HUES48 (cell line): ENCODE data around the gene MYO18A.

ENCODE experiments used
- H3K27ac ChIP-seq: one replicate; pipeline ENCODE4 v1.7.0; 2013; ENCODE audit warnings: low read depth, low read length, inconsistent platforms
- H3K27me3 ChIP-seq: 2 replicates; pipeline ENCODE4 v1.6.1; 2013; ENCODE audit warnings: mild to moderate bottlenecking, low read length; ENCODE audit not compliant: control insufficient read depth, insufficient read depth
- H3K36me3 ChIP-seq: 2 replicates; pipeline ENCODE4 v1.6.1; 2013; ENCODE audit warnings: low read length; ENCODE audit not compliant: control insufficient read depth, insufficient read depth
- H3K4me1 ChIP-seq: 2 replicates; pipeline ENCODE4 v1.6.1; 2013; ENCODE audit warnings: mild to moderate bottlenecking, low read length; ENCODE audit not compliant: control insufficient read depth, insufficient read depth
- H3K4me3 ChIP-seq: 2 replicates; pipeline ENCODE4 v1.5.1; 2013; ENCODE audit warnings: mild to moderate bottlenecking, low read depth, low read length
- H3K9ac ChIP-seq: 2 replicates; pipeline ENCODE4 v1.6.1; 2013; ENCODE audit warnings: mild to moderate bottlenecking, low read depth, low read length, moderate library complexity
- H3K9me3 ChIP-seq: 2 replicates; pipeline ENCODE4 v1.6.1; 2013; ENCODE audit warnings: low read length; ENCODE audit not compliant: control insufficient read depth, insufficient read depth

Gene MYO18A

DNA sequence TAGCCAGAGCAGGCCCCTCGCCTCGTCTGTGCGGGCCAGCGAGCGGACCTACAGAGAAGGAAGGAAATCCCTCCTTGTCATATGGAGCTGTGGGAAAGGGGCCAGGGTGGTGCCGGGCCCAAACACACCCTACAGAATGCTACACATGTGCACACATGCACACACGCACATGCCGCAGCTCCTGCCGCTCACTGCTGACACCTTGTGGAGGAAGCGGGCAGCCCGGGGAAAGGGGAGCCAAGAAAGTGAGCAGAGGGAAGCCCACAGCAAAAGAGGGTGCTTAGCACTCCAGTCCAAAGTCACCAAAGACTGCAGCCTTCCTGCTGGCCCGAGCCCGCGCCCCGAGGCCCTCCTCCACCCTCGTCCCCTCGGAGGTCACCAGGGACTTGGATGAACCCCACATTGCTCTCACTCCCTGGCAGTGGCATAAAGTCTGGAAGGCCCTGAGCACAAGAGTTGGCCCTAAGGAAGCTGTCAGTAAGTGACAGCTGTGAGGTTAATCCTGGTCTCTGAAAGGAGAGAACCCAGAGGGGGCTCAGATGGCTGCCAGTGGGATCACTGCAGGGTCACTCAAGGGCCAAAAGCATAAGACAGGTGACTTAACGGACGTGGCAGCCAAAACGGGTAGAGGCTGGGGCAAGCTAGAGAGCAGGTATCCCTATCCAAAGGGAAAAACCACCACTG is 68.2 kb downstream of the MYO18A start:
- Histone ChIP-seq H3K4me1 (peaks cover 12% of the 10 kb centered on the region), H3K9me3 (no peaks in the 10 kb centered on the region), H3K27me3 (no peaks in the 10 kb centered on the region), H3K36me3 (peaks cover 22% of the 10 kb centered on the region), H3K9ac (no peak overlapping the region), H3K4me3 (no peak overlapping the region), H3K27ac (no peak overlapping the region)

DNA sequence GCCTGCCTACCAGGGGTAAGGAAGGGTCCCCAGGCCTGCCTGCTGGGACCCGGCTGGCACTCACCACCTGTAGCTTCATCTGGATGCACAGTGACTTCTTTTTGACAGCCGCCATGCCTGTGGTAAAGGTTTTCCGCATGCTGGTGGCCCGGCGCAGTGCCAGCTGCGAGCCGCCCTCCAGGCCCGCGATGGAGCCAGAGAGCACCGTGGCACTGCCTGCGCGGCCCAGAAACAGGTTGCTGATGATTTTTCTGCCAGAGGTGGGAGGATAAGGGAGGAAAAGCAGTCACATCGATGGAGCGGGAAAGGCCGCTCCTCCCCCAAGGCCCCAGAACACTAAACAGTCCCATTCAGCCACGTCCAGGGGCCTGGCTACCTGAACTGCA is 69.8 kb downstream of the MYO18A start:
- no peak overlapping the region for H3K27ac ChIP-seq
- H3K36me3 ChIP-seq: peaks cover 31% of the 10 kb centered on the region
- H3K4me1 ChIP-seq: peaks cover 5% of the 10 kb centered on the region; the same call in 1 of the 2 replicates
- no peak overlapping the region for H3K4me3 ChIP-seq
- no peak overlapping the region for H3K9ac ChIP-seq
- no peaks in the 10 kb centered on the region for H3K27me3 ChIP-seq
- no peaks in the 10 kb centered on the region for H3K9me3 ChIP-seq

DNA sequence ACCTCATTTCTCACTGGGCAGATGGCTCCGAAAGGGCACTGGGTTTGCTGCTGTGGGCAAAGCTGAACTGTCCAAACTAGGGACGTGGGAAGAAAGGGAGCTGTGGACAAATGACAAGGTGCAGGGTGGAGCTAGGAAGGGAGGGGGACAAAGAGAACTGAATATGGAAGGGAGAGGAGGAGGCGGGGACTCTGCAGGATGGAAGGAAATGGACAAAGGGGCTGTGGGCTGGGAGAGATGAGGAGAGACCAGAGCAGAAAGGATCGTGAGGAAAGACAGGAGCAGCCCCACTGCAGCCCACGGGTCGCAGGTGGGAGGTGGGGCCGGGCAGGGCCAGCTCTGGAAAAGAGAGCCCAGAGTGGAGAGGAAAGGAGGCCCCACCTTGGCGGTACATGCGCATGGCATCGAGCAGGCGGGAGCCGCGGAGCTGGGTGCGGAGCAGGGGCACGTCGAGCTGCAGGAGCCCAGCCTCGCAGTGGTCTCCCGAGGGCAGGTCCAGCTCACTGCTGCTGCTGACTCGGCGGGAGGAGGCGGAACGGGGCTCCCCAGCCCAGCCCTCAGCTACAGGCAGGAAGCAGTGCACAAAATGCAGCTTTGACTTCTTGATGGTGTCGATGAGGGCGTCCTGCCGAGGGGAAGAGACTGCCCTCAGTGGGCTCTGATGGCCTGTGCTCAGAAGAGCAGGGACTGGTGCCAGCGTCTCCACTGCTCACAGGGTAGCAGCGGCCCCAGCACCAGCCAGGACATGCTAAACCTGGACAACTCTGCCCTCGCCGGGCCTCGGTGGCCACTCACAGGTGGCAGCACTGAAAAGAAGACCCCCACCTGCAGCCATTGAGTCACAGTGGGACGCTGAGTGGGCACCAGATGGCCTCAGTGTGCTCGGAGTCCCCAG is 70.5 kb downstream of the MYO18A start:
- Histone ChIP-seq H3K27me3 (no peaks in the 10 kb centered on the region), H3K9ac (no peak overlapping the region), H3K4me3 (no peak overlapping the region), H3K27ac (no peak overlapping the region), H3K9me3 (no peaks in the 10 kb centered on the region), H3K4me1 (peaks cover 5% of the 10 kb centered on the region; the same call in 1 of the 2 replicates), H3K36me3 (peaks cover 31% of the 10 kb centered on the region)

DNA sequence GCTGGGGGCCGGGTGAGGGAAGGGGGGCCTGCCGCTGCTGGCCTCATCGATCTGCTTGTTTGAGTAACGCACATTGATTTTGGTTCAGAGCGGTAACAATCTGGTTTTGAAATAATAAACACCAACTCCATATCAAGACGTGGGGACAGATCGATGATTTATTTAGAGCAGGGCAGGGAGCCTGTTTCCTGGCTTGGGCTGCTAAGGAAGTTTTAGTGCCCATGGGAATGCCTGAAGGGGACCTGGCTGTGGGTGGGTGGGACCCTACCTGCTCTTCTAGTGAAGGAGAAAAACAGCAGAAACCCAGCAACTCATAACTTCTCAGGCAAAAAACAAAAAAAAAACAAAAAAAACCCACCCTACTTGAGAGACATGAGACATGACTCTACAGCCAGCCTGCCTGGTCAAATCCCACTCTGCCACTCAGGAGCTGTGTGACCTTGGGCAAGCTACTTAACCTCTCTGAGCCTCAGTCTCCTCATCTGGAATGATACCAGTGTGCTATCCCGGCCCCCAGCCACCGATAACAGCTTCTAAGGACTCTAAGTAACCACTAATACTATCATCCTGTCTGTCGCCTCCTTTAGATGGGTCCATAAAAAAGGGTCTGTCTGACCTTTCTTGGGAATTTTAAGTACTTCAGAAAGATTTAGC is 71.2 kb downstream of the MYO18A start:
- Histone ChIP-seq H3K36me3 (peaks cover 31% of the 10 kb centered on the region), H3K9ac (no peak overlapping the region), H3K9me3 (no peaks in the 10 kb centered on the region), H3K4me3 (no peak overlapping the region), H3K27me3 (no peaks in the 10 kb centered on the region), H3K27ac (no peak overlapping the region), H3K4me1 (peaks cover 5% of the 10 kb centered on the region; the same call in 1 of the 2 replicates)

DNA sequence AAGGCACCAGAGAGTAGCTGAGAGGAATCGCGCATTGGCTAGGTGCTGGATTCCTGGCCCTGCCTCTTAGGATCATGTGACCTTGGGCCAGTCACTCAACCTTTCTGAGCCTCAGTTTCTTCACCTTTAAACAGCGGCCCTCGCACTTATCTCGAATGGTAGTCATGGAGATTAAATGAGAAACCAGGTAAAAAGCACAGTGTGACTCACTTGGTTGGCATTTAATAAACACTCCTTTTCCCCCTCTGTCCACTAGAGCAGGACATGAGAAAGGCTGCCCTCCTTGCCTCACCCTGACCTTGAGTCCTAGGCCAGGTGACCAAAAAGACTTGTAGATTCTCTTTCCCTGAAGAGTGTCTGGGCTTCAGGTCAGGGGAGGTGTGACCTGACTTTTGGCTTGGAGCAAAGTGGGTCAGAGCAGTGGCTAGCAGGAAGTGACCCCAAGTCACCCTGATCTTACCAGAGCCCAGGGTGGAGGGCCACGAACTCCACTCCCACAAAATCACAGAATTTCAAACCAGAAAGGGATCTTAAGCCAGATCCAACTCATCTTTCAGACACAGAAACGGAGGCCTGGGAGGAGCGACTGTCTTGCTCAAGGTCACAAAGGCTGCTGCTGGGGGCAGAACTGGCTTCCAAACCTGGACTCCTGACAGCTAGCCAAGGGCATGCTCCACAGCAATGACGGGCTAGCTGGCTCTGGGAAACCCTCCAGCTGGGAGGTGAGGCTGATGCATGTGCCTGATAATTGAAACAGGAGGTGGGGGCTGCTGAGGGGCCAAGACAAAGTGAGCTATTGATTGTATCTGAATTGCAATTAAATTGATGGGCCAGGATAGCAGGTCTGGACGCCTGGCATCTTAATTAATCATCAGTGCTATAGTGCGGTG is 72.0 kb downstream of the MYO18A start:
- Histone ChIP-seq H3K27ac (no peak overlapping the region), H3K36me3 (peaks cover 39% of the 10 kb centered on the region), H3K9me3 (no peaks in the 10 kb centered on the region), H3K4me3 (no peak overlapping the region), H3K27me3 (no peaks in the 10 kb centered on the region), H3K9ac (no peak overlapping the region; the same call in 1 of the 2 replicates), H3K4me1 (peaks cover 5% of the 10 kb centered on the region; the same call in 1 of the 2 replicates)

DNA sequence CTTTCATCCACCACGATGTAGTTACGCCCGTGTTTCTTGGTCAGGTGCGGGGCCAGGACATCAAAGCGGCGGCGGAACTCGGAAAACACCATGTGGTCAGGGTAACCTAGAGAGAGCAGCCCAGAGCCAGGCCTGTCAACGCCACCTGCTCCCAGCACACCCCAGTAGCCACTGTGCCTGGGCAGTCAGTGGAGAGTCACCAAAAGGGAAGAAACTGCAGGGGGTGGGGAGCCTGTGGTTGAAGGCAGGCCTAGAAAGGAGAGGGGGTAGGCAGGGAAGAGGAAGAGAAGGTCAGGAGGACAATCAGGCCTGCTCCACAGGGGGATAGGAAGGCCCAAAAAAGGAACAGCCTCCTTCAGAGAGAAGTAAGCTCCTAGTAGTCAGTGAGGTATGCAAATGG is 73.1 kb downstream of the MYO18A start:
- no peak overlapping the region for H3K4me3 ChIP-seq
- H3K36me3 ChIP-seq: peaks cover 40% of the 10 kb centered on the region

DNA sequence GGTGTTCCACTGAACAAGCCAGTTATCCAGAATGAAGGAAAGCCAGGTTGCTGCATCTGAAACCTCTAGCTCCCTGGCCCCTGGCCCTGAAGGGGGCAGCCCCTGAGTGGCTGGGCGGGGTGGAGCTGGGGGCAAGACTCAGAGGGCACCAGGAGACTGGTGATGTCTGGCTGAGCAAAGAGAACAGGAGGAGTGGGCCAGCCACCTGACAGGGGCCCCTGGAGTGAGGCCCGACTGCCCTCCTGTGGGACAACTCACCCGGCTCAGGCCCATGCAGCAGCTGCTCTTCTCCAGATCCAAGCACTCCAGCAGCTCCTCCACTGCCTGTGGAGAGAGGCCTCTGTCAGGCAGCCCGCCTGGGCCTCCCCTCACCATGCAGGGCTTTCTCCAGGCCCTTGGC is 76.9 kb downstream of the MYO18A start:
- Histone ChIP-seq H3K36me3 (peaks cover 35% of the 10 kb centered on the region), H3K27ac (no peak overlapping the region), H3K9me3 (no peaks in the 10 kb centered on the region), H3K27me3 (no peaks in the 10 kb centered on the region), H3K4me3 (no peak overlapping the region), H3K9ac (no peak overlapping the region), H3K4me1 (no peaks in the 10 kb centered on the region)

More for the DNA sequence above, 73.1 kb downstream of the MYO18A start:
- Histone ChIP-seq H3K9me3 (no peaks in the 10 kb centered on the region), H3K9ac (no peak overlapping the region), H3K27me3 (no peaks in the 10 kb centered on the region), H3K4me1 (peaks cover 5% of the 10 kb centered on the region; the same call in 1 of the 2 replicates), H3K27ac (no peak overlapping the region)

DNA sequence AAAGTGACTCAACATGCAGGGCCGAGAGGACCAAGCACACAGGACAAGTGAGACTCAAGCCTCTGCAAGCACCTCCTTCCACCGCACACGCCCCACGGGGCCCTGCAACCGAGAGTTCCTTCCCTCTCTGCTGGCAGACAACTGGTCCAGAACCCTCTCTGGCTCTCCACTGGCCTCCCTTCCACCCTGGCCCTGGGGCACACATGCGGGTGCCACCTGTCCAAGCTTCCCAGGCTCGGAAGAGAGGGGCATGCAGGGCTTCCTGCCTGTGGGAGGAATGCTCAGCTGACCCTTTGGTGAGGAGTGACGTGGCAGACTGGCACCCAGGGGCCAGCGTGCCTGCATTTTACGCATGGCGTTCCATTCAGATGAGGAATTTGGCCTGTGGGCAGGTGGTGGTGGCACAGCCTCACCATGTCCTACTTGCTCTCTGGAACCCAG is 77.4 kb downstream of the MYO18A start:
- H3K36me3 ChIP-seq: peaks cover 36% of the 10 kb centered on the region
- no peak overlapping the region for H3K4me3 ChIP-seq
- H3K4me1 ChIP-seq: no peaks in the 10 kb centered on the region
- H3K9me3 ChIP-seq: no peaks in the 10 kb centered on the region
- no peaks in the 10 kb centered on the region for H3K27me3 ChIP-seq
- H3K27ac ChIP-seq: no peak overlapping the region
- H3K9ac ChIP-seq: no peak overlapping the region

DNA sequence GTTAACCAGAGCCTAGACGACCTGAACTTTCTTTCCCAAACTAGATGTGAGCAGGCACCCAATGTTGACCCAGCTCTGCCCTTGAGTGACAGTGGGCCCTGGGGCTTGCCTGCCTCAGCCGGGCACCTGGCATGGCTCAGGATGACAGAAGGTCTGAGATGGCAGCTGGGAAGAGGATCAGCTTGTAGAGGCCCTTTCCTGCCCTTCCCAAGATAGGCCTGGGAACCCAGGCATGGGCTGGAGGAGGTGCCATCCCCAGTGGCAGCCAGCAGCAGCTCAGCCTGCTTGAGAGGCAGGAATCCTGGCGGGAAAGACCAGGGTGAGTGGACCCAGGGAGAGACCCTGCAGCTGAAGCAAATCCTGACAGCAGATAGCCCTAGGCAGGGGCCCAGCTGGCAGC is 78.2 kb downstream of the MYO18A start:
- no peaks in the 10 kb centered on the region for H3K27me3 ChIP-seq
- no peaks in the 10 kb centered on the region for H3K4me1 ChIP-seq
- no peak overlapping the region for H3K4me3 ChIP-seq
- H3K9ac ChIP-seq: no peak overlapping the region
- H3K27ac ChIP-seq: no peak overlapping the region
- peaks cover 43% of the 10 kb centered on the region for H3K36me3 ChIP-seq
- no peaks in the 10 kb centered on the region for H3K9me3 ChIP-seq

DNA sequence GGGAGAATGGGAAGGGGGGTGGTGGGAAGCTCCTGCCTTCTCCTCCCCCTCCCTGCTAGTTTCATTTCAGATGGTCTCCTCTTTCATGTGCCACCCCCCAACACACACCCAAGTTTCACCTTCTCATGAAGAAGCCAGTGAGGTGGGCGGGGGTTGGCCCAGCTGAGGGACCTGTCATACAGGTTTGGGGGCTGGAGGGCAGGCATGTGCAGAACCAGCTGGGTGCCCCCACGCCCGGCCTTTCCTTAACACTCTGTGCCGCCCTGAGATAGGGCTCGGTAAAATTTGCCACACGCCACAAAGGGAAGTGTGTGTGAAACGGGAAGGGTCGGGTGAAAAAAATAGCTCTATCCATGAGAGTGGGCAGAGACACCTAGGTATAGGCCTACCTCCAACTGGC is 79.9 kb downstream of the MYO18A start:
- no peaks in the 10 kb centered on the region for H3K27me3 ChIP-seq
- H3K36me3 ChIP-seq: peaks cover 45% of the 10 kb centered on the region
- H3K4me3 ChIP-seq: no peak overlapping the region
- no peaks in the 10 kb centered on the region for H3K4me1 ChIP-seq
- no peaks in the 10 kb centered on the region for H3K9me3 ChIP-seq
- no peak overlapping the region for H3K27ac ChIP-seq
- H3K9ac ChIP-seq: no peak overlapping the region
